HepG2 (cell line): Measurements from ENCODE around the gene IMPG2. TPM values are rescaled to one million over a fixed set of nuclear protein-coding genes. Genes with fewer than 3 reads are reported as not detected.

Source experiments
- ATAC-seq: fragments of 200-7000 bp; cut with Tn5 transposase; 3 replicates; pipeline ENCODE4 v1.9.1; 2020; ENCODE audit warnings: mild to moderate bottlenecking, moderate library complexity
- BruUV-seq: library from RNA; stranded (reverse); fragments of 400-500 nt; replicated peaks from 2 replicates; lab custom pipeline; 2021; lab: Mats Ljungman, UMichigan
- CTCF ChIA-PET: fragments of 300-600 bp; formaldehyde crosslinking; extraction: SDS; loops from one replicate; lab custom pipeline; 2021; ENCODE audit warnings: low total read pairs, inconsistent platforms, low intra/inter-chr PET ratio; lab: Yijun Ruan, JAX
- POLR2A ChIA-PET: fragments of 350-600 bp; sonication (Branson Sonifier 250); formaldehyde crosslinking; loops from one replicate; lab custom pipeline; 2020; ENCODE audit warnings: antibody characterized with exemption, inconsistent platforms; lab: Yijun Ruan, JAX
- DNase-seq: peaks from one replicate; pipeline ENCODE4 v3.0.0-alpha.2; 2015; ENCODE audit warnings: low spot score
- FAIRE-seq: peaks from 3 replicates; lab custom pipeline; 2011; peaks lifted over from hg19 to GRCh38; lab: Jason Lieb, UNC
- H2AFZ ChIP-seq: one replicate; pipeline ENCODE4 v1.6.1; 2011; ENCODE audit warnings: low read length, inconsistent platforms
- H3K27ac ChIP-seq: fragments of 300-600 bp; 3 replicates; pipeline ENCODE4 v1.8.0; 2011; ENCODE audit warnings: mixed run types, mild to moderate bottlenecking, mixed read lengths, low read length, inconsistent platforms; ENCODE audit not compliant: insufficient read depth; ENCODE audit errors: extremely low read length
- H3K27me3 ChIP-seq, 2 experiments: fragments of 200-600 bp in 1 of 2; 2 replicates in 1 of 2; 3 replicates in 1 of 2; pipeline versions ENCODE4 v1.6.0 to v1.8.0; 2011; ENCODE audit warnings: low read length in 2 of 2, mild to moderate bottlenecking in 2 of 2, moderate library complexity in 2 of 2, inconsistent platforms in 1 of 2; ENCODE audit not compliant: insufficient read depth in 2 of 2, control insufficient read depth in 1 of 2
- H3K36me3 ChIP-seq, 2 experiments: fragments of 200-600 bp in 1 of 2; replicated peaks in 1 of 2; 2 replicates in 1 of 2; 3 replicates in 1 of 2; pipeline versions ENCODE4 v1.5.1 to v1.8.0; 2011; ENCODE audit warnings: low read length in 2 of 2, inconsistent platforms in 1 of 2; ENCODE audit not compliant: insufficient read depth in 2 of 2, control insufficient read depth in 1 of 2
- H3K4me1 ChIP-seq: 2 replicates; pipeline ENCODE4 v1.5.1; 2012; ENCODE audit warnings: low read length, inconsistent platforms; ENCODE audit not compliant: insufficient read depth
- H3K4me2 ChIP-seq: 2 replicates; pipeline ENCODE4 v1.6.0; 2011; ENCODE audit warnings: low read depth, low read length, inconsistent platforms
- H3K4me3 ChIP-seq, 3 experiments: fragments of 200-600 bp in 1 of 3; sonication (generic), shearing (Covaris generic) in 1 of 3; replicated peaks in 1 of 3; 2 replicates each; pipeline ENCODE4 v1.5.1; 2011 to 2016; ENCODE audit warnings: low read length in 3 of 3, inconsistent platforms in 2 of 3, low read depth in 2 of 3, mild to moderate bottlenecking in 2 of 3, control low read depth in 1 of 3, mixed read lengths in 1 of 3; ENCODE audit not compliant: insufficient read depth in 1 of 3
- H3K79me2 ChIP-seq: one replicate; pipeline ENCODE4 v1.6.1; 2011; ENCODE audit warnings: low read length, inconsistent platforms; ENCODE audit not compliant: insufficient read depth
- H3K9ac ChIP-seq: 2 replicates; pipeline ENCODE4 v1.6.0; 2011; ENCODE audit warnings: mild to moderate bottlenecking, low read depth, low read length, inconsistent platforms; ENCODE audit not compliant: insufficient read depth
- H3K9me3 ChIP-seq: 2 replicates; pipeline ENCODE4 v1.5.1; 2012; ENCODE audit warnings: mild to moderate bottlenecking, low read length
- H4K20me1 ChIP-seq: 2 replicates; pipeline ENCODE4 v1.6.0; 2011; ENCODE audit warnings: inconsistent platforms, mild to moderate bottlenecking, low read length, moderate library complexity; ENCODE audit not compliant: insufficient read depth
- ELF4 ChIP-seq: sonication (generic); formaldehyde crosslinking; IDR thresholded peaks from 2 replicates; pipeline ENCODE4 v1.5.0; 2020; ENCODE audit warnings: missing genetic modification reagents, mild to moderate bottlenecking, moderate library complexity, borderline replicate concordance
- KLF12 ChIP-seq: sonication (generic); formaldehyde crosslinking; IDR thresholded peaks from 2 replicates; pipeline ENCODE4 v1.4.0; 2020; ENCODE audit warnings: missing genetic modification reagents, borderline replicate concordance
- MAFK ChIP-seq, 2 experiments: IDR thresholded peaks in 1 of 2; conservative IDR thresholded peaks in 1 of 2; 2 replicates each; pipeline ENCODE4 v1.6.1; 2011; ENCODE audit warnings: improper control_type of control experiment in 2 of 2, low read length in 2 of 2
- ZNF605 ChIP-seq: sonication (generic); formaldehyde crosslinking; IDR thresholded peaks from 2 replicates; pipeline ENCODE4 v1.8.0; 2022; ENCODE audit warnings: mild to moderate bottlenecking, missing genetic modification reagents
- in situ Hi-C: cut with HindIII; loops from 2 replicates; pipeline ENCODE4 v1.10.0; 2017; ENCODE audit warnings: low pct_unique_long_range_greater_than_20kb; ENCODE audit not compliant: extremely low pct_ligation_motif_present
- intact Hi-C: fragments of 100-400 bp; cut with micrococcal nuclease; formaldehyde crosslinking; loops from one replicate; pipeline ENCODE4 v1.10.0; 2022; ENCODE audit not compliant: unreplicated experiment
- polyA plus RNA-seq, 8 experiments: library from polyadenylated mRNA; depleted of rRNA in 3 of 8; stranded (reverse) in 7 of 8; unstranded in 1 of 8; fragments of >200 nt; fragmentation: Illumina TruSeq in 4 of 8; extraction: Trizol in 4 of 8; gene quantifications; 2 replicates each; pipeline versions ENCODE4 v1.2.1 to v1.2.3, GENCODE V29; 2011 to 2016; ENCODE audit warnings: low read depth in 4 of 8, missing spikeins in 1 of 8, mixed read lengths in 1 of 8; ENCODE audit not compliant: insufficient read depth in 1 of 8
- total RNA-seq, 5 experiments: library from RNA; depleted of rRNA; stranded (reverse); fragments of >200 nt; fragmentation: Illumina TruSeq; extraction: Trizol; gene quantifications; 2 replicates each; pipeline ENCODE4 v1.2.3, GENCODE V29; 2016; ENCODE audit warnings: low read depth in 1 of 5
- TF ChIP-seq, protein P1 (sequence below), 2 experiments: sonication (generic) in 1 of 2; formaldehyde crosslinking in 1 of 2; IDR thresholded peaks; 2 replicates each; pipeline versions ENCODE4 v1.6.1 to v1.9.0; 2014 to 2022; ENCODE audit warnings: antibody characterized with exemption in 1 of 2, borderline replicate concordance in 1 of 2, inconsistent platforms in 1 of 2, low read depth in 1 of 2, missing genetic modification reagents in 1 of 2
- TF ChIP-seq, protein P2 (sequence below), 2 experiments: fragments of 450-650 bp in 1 of 2; sonication (generic) in 1 of 2; formaldehyde crosslinking; IDR thresholded peaks; 2 replicates each; pipeline versions ENCODE4 v1.5.0 to v1.8.0; 2020 to 2022; ENCODE audit warnings: mild to moderate bottlenecking in 1 of 2, missing genetic modification reagents in 1 of 2
- TF ChIP-seq, protein P3 (sequence below): sonication (generic); formaldehyde crosslinking; IDR thresholded peaks from 2 replicates; pipeline ENCODE4 v1.8.1; 2022; ENCODE audit warnings: low read depth, mild to moderate bottlenecking, missing genetic modification reagents
- TF ChIP-seq, protein P4 (sequence below): sonication (generic); formaldehyde crosslinking; IDR thresholded peaks from 2 replicates; pipeline ENCODE4 v1.4.0; 2020; ENCODE audit warnings: missing genetic modification reagents, low read depth, mild to moderate bottlenecking, borderline replicate concordance

Gene IMPG2
- total and polyA plus RNA-seq, 2 of the 13 experiments (the other 11 are each of a cell fraction or from before 2014, with no cell fraction given): 0.02 to 0.03 TPM

GRCh38 chr3:101262393-101263240 is 57.8 kb downstream of the IMPG2 start:
- ChIA-PET POLR2A (no interaction called here), CTCF (no interaction called here)
- Histone ChIP-seq H3K4me2 (no peak overlapping the region), H3K9ac (no peak overlapping the region), H3K27me3 (no peaks in the 10 kb centered on the region; a peak in 1 of 5 replicates), H3K36me3 (no peaks in the 10 kb centered on the region), H3K79me2 (no peaks in the 10 kb centered on the region), H4K20me1 (no peaks in the 10 kb centered on the region), H3K27ac (no peak overlapping the region), H3K4me3 (no peak overlapping the region), H3K9me3 (no peaks in the 10 kb centered on the region), H3K4me1 (no peaks in the 10 kb centered on the region), H2AFZ (no peak overlapping the region)
- TF ChIP-seq, protein P1, sequence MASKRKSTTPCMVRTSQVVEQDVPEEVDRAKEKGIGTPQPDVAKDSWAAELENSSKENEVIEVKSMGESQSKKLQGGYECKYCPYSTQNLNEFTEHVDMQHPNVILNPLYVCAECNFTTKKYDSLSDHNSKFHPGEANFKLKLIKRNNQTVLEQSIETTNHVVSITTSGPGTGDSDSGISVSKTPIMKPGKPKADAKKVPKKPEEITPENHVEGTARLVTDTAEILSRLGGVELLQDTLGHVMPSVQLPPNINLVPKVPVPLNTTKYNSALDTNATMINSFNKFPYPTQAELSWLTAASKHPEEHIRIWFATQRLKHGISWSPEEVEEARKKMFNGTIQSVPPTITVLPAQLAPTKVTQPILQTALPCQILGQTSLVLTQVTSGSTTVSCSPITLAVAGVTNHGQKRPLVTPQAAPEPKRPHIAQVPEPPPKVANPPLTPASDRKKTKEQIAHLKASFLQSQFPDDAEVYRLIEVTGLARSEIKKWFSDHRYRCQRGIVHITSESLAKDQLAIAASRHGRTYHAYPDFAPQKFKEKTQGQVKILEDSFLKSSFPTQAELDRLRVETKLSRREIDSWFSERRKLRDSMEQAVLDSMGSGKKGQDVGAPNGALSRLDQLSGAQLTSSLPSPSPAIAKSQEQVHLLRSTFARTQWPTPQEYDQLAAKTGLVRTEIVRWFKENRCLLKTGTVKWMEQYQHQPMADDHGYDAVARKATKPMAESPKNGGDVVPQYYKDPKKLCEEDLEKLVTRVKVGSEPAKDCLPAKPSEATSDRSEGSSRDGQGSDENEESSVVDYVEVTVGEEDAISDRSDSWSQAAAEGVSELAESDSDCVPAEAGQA (IDR thresholded peaks at IDR 0.05; ENCODE audit: low read depth): no peak
- TF ChIP-seq, protein P1 (CRISPR knock-in tag; IDR thresholded peaks at IDR 0.05; ENCODE audit: borderline replicate concordance): no peak
- TF ChIP-seq ELF4 (CRISPR knock-in tag) (no peak), MAFK (conservative IDR thresholded peaks at IDR 0.05 in 1 of 2, IDR thresholded peaks at IDR 0.05 in 1 of 2; ENCODE audit: low read length in 2 of 2) (no peak), ZNF605 (CRISPR knock-in tag) (no peak), KLF12 (CRISPR knock-in tag) (no peak)
- TF ChIP-seq, protein P2, sequence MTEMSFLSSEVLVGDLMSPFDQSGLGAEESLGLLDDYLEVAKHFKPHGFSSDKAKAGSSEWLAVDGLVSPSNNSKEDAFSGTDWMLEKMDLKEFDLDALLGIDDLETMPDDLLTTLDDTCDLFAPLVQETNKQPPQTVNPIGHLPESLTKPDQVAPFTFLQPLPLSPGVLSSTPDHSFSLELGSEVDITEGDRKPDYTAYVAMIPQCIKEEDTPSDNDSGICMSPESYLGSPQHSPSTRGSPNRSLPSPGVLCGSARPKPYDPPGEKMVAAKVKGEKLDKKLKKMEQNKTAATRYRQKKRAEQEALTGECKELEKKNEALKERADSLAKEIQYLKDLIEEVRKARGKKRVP (CRISPR knock-in tag; IDR thresholded peaks at IDR 0.05): no peak
- TF ChIP-seq, protein P3, sequence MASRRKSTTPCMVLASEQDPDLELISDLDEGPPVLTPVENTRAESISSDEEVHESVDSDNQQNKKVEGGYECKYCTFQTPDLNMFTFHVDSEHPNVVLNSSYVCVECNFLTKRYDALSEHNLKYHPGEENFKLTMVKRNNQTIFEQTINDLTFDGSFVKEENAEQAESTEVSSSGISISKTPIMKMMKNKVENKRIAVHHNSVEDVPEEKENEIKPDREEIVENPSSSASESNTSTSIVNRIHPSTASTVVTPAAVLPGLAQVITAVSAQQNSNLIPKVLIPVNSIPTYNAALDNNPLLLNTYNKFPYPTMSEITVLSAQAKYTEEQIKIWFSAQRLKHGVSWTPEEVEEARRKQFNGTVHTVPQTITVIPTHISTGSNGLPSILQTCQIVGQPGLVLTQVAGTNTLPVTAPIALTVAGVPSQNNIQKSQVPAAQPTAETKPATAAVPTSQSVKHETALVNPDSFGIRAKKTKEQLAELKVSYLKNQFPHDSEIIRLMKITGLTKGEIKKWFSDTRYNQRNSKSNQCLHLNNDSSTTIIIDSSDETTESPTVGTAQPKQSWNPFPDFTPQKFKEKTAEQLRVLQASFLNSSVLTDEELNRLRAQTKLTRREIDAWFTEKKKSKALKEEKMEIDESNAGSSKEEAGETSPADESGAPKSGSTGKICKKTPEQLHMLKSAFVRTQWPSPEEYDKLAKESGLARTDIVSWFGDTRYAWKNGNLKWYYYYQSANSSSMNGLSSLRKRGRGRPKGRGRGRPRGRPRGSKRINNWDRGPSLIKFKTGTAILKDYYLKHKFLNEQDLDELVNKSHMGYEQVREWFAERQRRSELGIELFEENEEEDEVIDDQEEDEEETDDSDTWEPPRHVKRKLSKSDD (CRISPR knock-in tag): no peak
- TF ChIP-seq, protein P4, sequence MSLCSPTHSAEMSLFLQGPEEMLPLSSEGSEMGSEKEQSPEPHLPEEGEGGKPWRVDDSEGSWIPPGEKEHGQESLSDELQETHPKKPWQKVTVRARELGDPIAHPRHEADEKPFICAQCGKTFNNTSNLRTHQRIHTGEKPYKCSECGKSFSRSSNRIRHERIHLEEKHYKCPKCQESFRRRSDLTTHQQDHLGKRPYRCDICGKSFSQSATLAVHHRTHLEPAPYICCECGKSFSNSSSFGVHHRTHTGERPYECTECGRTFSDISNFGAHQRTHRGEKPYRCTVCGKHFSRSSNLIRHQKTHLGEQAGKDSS (CRISPR knock-in tag): no peak
- DNase-seq (no peak), FAIRE-seq (no peak), ATAC-seq (no peak)
- intact Hi-C loops: no loop called here
- in situ Hi-C loops: no loop called here
- BruUV-seq: no TSS peak
